Thyroid gland (tissue), 4 donors: ENCODE results near the gene TMEM266. TPM values are rescaled to one million over a fixed set of nuclear protein-coding genes. Genes with fewer than 3 reads are reported as not detected.

Experiments
- DNase-seq, 2 donors: peaks; one replicate each; pipeline ENCODE4 v3.0.0-alpha.2; 2019
- H3K27ac ChIP-seq, 3 donors: fragments of 200-600 bp; sonication (generic); 1 replicate in 2 of 3; 2 replicates in 1 of 3; pipeline ENCODE4 v1.5.1; 2016 to 2019; ENCODE audit warnings: mild to moderate bottlenecking in 1 of 3, moderate library complexity in 1 of 3
- H3K27me3 ChIP-seq: fragments of 200-600 bp; sonication (generic); one replicate; pipeline ENCODE4 v1.5.1; 2019
- H3K36me3 ChIP-seq, 2 donors: fragments of 200-600 bp; sonication (generic); one replicate each; pipeline ENCODE4 v1.5.1; 2016 to 2019
- H3K4me1 ChIP-seq, 2 donors: fragments of 200-600 bp; sonication (generic); one replicate each; pipeline ENCODE4 v1.5.1; 2017 to 2019
- H3K4me3 ChIP-seq, 3 donors: fragments of 200-600 bp; sonication (generic); replicated peaks in 1 of 3; 1 replicate in 2 of 3; 2 replicates in 1 of 3; pipeline ENCODE4 v1.5.1; 2016; ENCODE audit warnings: mild to moderate bottlenecking in 1 of 3
- H3K9me3 ChIP-seq: fragments of 200-600 bp; sonication (generic); one replicate; pipeline ENCODE4 v1.5.1; 2017
- CTCF ChIP-seq, 6 experiments: fragments of 200-600 bp in 3 of 6; fragments of 450-650 bp in 3 of 6; sonication (generic) in 3 of 6; IDR thresholded peaks; one replicate each; pipeline ENCODE4 v1.5.1; 2016 to 2019; ENCODE audit warnings: antibody characterized with exemption in 6 of 6, mild to moderate bottlenecking in 2 of 6, inconsistent platforms in 1 of 6, moderate library complexity in 1 of 6
- POLR2A ChIP-seq, 2 donors: fragments of 450-650 bp; IDR thresholded peaks; one replicate each; pipeline ENCODE4 v1.6.1; 2017; ENCODE audit warnings: antibody characterized with exemption in 2 of 2, mild to moderate bottlenecking in 2 of 2, moderate library complexity in 1 of 2
- WGBS, 2 donors: methylation state at CpG; one replicate each; pipeline ENCODE4 v1.1.5; 2017; 5-methylcytosine and 5-hydroxymethylcytosine counted together
- intact Hi-C: fragments of 100-400 bp; cut with DNase I; formaldehyde crosslinking; loops from one replicate; pipeline ENCODE4 v1.15.1; 2023
- total RNA-seq, 4 donors: library from RNA; depleted of rRNA; stranded (reverse); fragments of >200 nt; gene quantifications; one replicate each; pipeline ENCODE4 v1.2.3, GENCODE V29; 2016

Gene TMEM266
- total RNA-seq, 4 donors from 2014 or later, result not detected

DNA sequence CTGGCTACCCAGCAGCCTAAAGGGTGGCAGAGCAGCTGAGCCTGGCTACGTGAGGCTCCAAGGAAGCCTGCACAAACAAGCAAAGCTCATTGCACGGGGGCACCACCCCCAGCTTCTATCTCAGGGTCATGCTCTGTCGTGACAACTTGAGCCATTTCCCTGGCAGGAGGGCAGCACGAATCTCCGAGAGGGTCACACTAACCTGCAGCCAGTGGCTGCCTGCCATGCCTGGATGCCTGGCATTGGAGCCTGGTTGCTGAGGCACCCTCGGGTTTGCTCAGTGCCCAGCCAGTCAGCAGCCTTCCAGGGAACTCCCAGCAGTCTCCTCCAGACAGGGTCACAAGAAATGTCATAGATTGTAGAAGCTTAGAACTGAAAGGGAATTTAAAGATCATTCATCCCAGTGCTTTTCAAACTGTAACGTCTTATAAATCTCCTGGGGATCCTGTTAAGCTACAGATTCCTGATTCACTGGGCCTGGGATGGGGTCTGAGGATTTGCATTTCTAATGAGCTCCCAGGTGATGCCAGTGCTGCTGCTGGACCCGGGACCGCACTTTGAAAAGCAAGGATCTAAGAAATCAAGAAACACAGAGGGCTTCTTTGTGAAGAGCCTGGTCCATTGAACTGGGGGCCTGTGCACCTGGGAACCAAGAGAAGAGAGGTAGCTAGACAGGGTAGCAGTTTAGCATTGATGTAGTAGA lies 48.4 kb downstream of the TMEM266 start:
- DNase-seq, result peak in 1 of 2 donors; percentile 5
- WGBS, 2 donors, result 37 to 39% methylated on average over 9 of the region's 9 CpGs

GRCh38 chr15:76109046-76109445 lies 49.3 kb downstream of the TMEM266 start:
- no peaks in the 10 kb centered on the region for H3K4me1 ChIP-seq
- no peak overlapping the region for H3K4me3 ChIP-seq
- no peaks in the 10 kb centered on the region for H3K9me3 ChIP-seq
- TF ChIP-seq POLR2A (IDR thresholded peaks at IDR 0.05) (no peak), CTCF (IDR thresholded peaks at IDR 0.05) (no peak)
- no peak overlapping the region for H3K27ac ChIP-seq
- intact Hi-C loops, result no loop called here
- no peak for DNase-seq
- H3K36me3 ChIP-seq, result no peaks in the 10 kb centered on the region
- 87 to 89% methylated on average over 1 of the region's 1 CpG for WGBS, 2 donors
- H3K27me3 ChIP-seq, result no peaks in the 10 kb centered on the region

More for the DNA sequence above, 48.4 kb downstream of the TMEM266 start:
- Histone ChIP-seq H3K4me1 (no peaks in the 10 kb centered on the region), H3K36me3 (no peaks in the 10 kb centered on the region), H3K27me3 (no peaks in the 10 kb centered on the region), H3K4me3 (no peak overlapping the region), H3K27ac (no peak overlapping the region), H3K9me3 (no peaks in the 10 kb centered on the region)
- intact Hi-C loops, result no loop called here
- no peak for TF ChIP-seq CTCF (IDR thresholded peaks at IDR 0.05)
- no peak for TF ChIP-seq POLR2A (IDR thresholded peaks at IDR 0.05)

DNA sequence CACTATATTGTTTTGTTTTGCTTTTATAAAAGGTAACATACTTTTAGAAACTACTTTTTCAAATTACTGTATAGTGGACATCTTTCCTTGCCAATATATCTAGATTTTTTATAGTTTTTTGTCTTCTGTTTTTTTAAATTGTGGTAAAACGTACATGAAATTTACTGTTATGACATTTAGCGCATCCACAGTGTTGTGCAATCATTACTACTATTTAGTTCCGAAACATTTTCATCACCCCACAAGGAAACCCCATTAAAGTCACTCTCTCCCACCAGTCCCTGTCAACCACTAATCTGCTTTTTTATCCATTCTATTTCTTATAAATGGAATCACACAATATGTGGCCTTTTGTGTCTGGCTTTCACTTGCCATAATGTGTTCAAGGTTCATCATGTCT lies 54.8 kb downstream of the TMEM266 start:
- H3K4me3 ChIP-seq, result no peak overlapping the region
- no peaks in the 10 kb centered on the region for H3K36me3 ChIP-seq
- TF ChIP-seq POLR2A (IDR thresholded peaks at IDR 0.05) (no peak), CTCF (IDR thresholded peaks at IDR 0.05) (no peak)
- no peak for DNase-seq
- no peaks in the 10 kb centered on the region for H3K27me3 ChIP-seq
- no peak overlapping the region for H3K27ac ChIP-seq
- 86% methylated on average over 3 of the region's 3 CpGs for WGBS, 2 donors
- no peaks in the 10 kb centered on the region for H3K9me3 ChIP-seq
- no peaks in the 10 kb centered on the region for H3K4me1 ChIP-seq
- intact Hi-C loops, result no loop called here

DNA sequence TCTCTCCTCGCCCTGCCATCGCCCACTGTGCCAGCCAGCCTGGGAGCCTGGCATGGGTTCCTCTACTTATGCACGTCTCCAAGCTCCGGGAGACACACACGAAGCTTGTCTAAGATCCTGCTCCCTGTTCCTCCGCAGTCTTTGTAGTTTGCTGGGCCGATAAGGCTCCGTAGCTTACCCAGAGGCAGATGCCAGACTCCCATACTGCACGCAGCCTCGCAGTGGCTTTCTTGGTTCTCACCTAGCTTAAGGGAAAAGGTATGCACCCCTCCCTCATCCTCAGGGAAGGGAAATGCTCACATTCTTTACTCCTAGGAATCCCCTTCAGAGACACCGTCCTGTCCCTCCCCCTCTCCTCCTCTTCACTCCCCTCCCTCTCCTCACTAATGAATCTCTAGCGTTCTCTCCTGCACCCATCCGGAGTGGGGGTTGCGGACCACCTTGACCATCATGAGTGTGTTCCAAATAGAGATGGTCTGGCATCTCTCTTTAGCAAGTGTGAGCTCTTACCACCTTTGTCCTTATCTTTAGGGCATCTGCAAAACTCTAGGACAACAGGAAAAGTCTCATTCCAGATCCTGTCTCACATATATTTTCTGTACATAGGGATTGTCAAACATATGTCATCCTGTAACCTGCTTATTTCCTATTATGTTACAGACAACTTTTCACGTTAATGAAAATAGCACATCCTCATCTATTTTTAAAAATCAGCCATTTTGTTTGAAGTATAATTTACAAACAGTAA lies 56.5 kb downstream of the TMEM266 start:
- Histone ChIP-seq H3K4me1 (no peaks in the 10 kb centered on the region), H3K27me3 (no peaks in the 10 kb centered on the region), H3K4me3 (no peak overlapping the region), H3K36me3 (no peaks in the 10 kb centered on the region), H3K27ac (no peak overlapping the region), H3K9me3 (no peaks in the 10 kb centered on the region)
- intact Hi-C loops, result no loop called here
- WGBS, 2 donors, result 30 to 41% methylated on average over 15 of the region's 15 CpGs
- TF ChIP-seq CTCF (IDR thresholded peaks at IDR 0.05), result no peak
- no peak for TF ChIP-seq POLR2A (IDR thresholded peaks at IDR 0.05)
- DNase-seq, result no peak

DNA sequence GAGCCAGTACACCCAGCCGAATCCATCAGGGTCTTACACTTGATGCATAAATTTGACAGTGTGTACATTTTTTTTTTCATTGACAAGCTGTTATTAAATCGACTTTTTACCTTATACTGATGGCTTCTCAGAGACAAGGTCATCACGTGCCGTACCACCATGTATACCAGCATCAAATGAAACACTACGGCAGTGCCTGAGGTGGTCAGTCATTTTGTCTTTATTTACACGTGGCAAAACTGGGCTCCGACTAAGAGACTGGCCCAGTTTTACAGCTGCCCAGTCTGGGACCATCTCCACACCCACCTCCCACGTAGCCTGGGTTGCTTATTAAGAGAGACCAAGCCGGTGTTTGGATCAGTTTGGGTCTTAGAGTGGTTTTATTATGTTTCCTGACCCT lies 57.4 kb downstream of the TMEM266 start:
- TF ChIP-seq CTCF (IDR thresholded peaks at IDR 0.05), result no peak
- no peak for TF ChIP-seq POLR2A (IDR thresholded peaks at IDR 0.05)
- H3K36me3 ChIP-seq, result no peaks in the 10 kb centered on the region
- WGBS, 2 donors, result 91% methylated on average over 9 of the region's 9 CpGs
- H3K27me3 ChIP-seq, result no peaks in the 10 kb centered on the region
- H3K4me3 ChIP-seq, result no peak overlapping the region
- no peak overlapping the region for H3K27ac ChIP-seq
- H3K9me3 ChIP-seq, result no peaks in the 10 kb centered on the region
- no peak for DNase-seq
- no peaks in the 10 kb centered on the region for H3K4me1 ChIP-seq
- intact Hi-C loops, result no loop called here
